ENCODE results near the gene LRRC27.

LRRC27 gene

GRCh38 chr10:132360766-132361447, 28.9 kb downstream of the LRRC27 start:
- no peak for DNase-seq

- DNase-seq, result no peak
Observed at GRCh38 chr10:132361581-132362101, 29.6 kb downstream of the LRRC27 start.

GRCh38 chr10:132362151-132362611, 30.2 kb downstream of the LRRC27 start:
- no peak for DNase-seq

GRCh38 chr10:132363376-132363775, 31.4 kb downstream of the LRRC27 start:
- DNase-seq, result no peak

- DNase-seq, result no peak
Observed at GRCh38 chr10:132363921-132364593, 32.1 kb downstream of the LRRC27 start.

GRCh38 chr10:132364594-132364970, 32.6 kb downstream of the LRRC27 start:
- DNase-seq, result no peak

- DNase-seq, result no peak
Observed at GRCh38 chr10:132365102-132365501, 33.1 kb downstream of the LRRC27 start.

GRCh38 chr10:132366006-132366405, 34.0 kb downstream of the LRRC27 start:
- no peak for DNase-seq

- no peak for DNase-seq
Observed at GRCh38 chr10:132366499-132366898, 34.5 kb downstream of the LRRC27 start.

- DNase-seq, result no peak
Observed at GRCh38 chr10:132368391-132368790, 36.4 kb downstream of the LRRC27 start.

- DNase-seq, result no peak
Observed at GRCh38 chr10:132368881-132369635, 37.1 kb downstream of the LRRC27 start.

GRCh38 chr10:132369636-132370185, 37.7 kb downstream of the LRRC27 start:
- no peak for DNase-seq

GRCh38 chr10:132370426-132371340, 38.7 kb downstream of the LRRC27 start:
- no peak for DNase-seq

- DNase-seq, result no peak
Observed at GRCh38 chr10:132371641-132372081, 39.7 kb downstream of the LRRC27 start.

- no peak for DNase-seq
Observed at GRCh38 chr10:132372516-132373095, 40.6 kb downstream of the LRRC27 start.

- no peak for DNase-seq
Observed at GRCh38 chr10:132373241-132373955, 41.4 kb downstream of the LRRC27 start.

- DNase-seq, result no peak
Observed at GRCh38 chr10:132374176-132374575, 42.2 kb downstream of the LRRC27 start.

GRCh38 chr10:132374612-132375011, 42.6 kb downstream of the LRRC27 start:
- no peak for DNase-seq

GRCh38 chr10:132375116-132375794, 43.3 kb downstream of the LRRC27 start:
- no peak for DNase-seq

GRCh38 chr10:132375795-132376297, 43.9 kb downstream of the LRRC27 start:
- DNase-seq, result no peak
